GM23338 (cell line): ENCODE measurements around the gene MRPL2. TPM values are rescaled to one million over a fixed set of nuclear protein-coding genes. Genes with fewer than 3 reads are reported as not detected.
A peak's percentile ranks its signal among the peaks of the same experiment; 100 is the strongest.

Experiments
- ATAC-seq: fragments of 200-7000 bp; cut with Tn5 transposase; 3 replicates; pipeline ENCODE4 v1.9.1; 2020
- DNase-seq: peaks from one replicate; pipeline ENCODE4 v3.0.0-alpha.2; 2015; ENCODE audit warnings: low spot score
- H2AFZ ChIP-seq: fragments of 200-600 bp; sonication (generic); 2 replicates; pipeline ENCODE4 v1.8.0; 2016; ENCODE audit warnings: antibody characterized with exemption, mild to moderate bottlenecking, moderate library complexity
- H3F3A ChIP-seq: fragments of 200-600 bp; sonication (generic); replicated peaks from 2 replicates; pipeline ENCODE4 v1.8.0; 2017; ENCODE audit warnings: antibody characterized with exemption, mixed run types, low read depth
- H3K27ac ChIP-seq: fragments of 200-600 bp; sonication (generic); 2 replicates; pipeline ENCODE4 v1.6.1; 2016; ENCODE audit warnings: low read depth
- H3K27me3 ChIP-seq: fragments of 200-600 bp; sonication (generic); 2 replicates; pipeline ENCODE4 v1.8.0; 2016; ENCODE audit warnings: mild to moderate bottlenecking, mixed run types, moderate library complexity; ENCODE audit not compliant: insufficient read depth
- H3K36me3 ChIP-seq: fragments of 200-600 bp; sonication (generic); 2 replicates; pipeline ENCODE4 v1.8.0; 2016; ENCODE audit warnings: mild to moderate bottlenecking; ENCODE audit not compliant: insufficient read depth
- H3K4me1 ChIP-seq: fragments of 200-600 bp; sonication (generic); 2 replicates; pipeline ENCODE4 v1.8.0; 2016; ENCODE audit warnings: mild to moderate bottlenecking, moderate library complexity; ENCODE audit not compliant: insufficient read depth
- H3K4me2 ChIP-seq: fragments of 200-600 bp; sonication (generic); 2 replicates; pipeline ENCODE4 v1.7.1; 2017; ENCODE audit warnings: mixed run types
- H3K4me3 ChIP-seq: fragments of 200-600 bp; sonication (generic); 2 replicates; pipeline ENCODE4 v1.6.1; 2016; ENCODE audit warnings: mixed run types
- H3K79me2 ChIP-seq: fragments of 200-600 bp; sonication (generic); replicated peaks from 2 replicates; pipeline ENCODE4 v1.8.0; 2017; ENCODE audit warnings: mild to moderate bottlenecking; ENCODE audit not compliant: insufficient read depth
- H3K9me2 ChIP-seq: fragments of 200-600 bp; sonication (generic); 2 replicates; pipeline ENCODE4 v1.8.0; 2017; ENCODE audit not compliant: insufficient read depth
- H4K20me1 ChIP-seq: fragments of 200-600 bp; sonication (generic); replicated peaks from 2 replicates; pipeline ENCODE4 v1.8.0; 2017; ENCODE audit warnings: mild to moderate bottlenecking; ENCODE audit not compliant: insufficient read depth
- H3K27ac Mint-ChIP-seq: 2 replicates; pipeline ENCODE4 v1.8.0; 2020; ENCODE audit warnings: inconsistent platforms, mild to moderate bottlenecking, moderate library complexity, mixed read lengths
- H3K27me3 Mint-ChIP-seq: 3 replicates; pipeline ENCODE4 v1.8.0; 2022; ENCODE audit warnings: low read depth, mild to moderate bottlenecking, moderate library complexity, mixed read lengths, inconsistent platforms; ENCODE audit not compliant: insufficient read depth, poor library complexity
- H3K36me3 Mint-ChIP-seq: 3 replicates; pipeline ENCODE4 v1.8.0; 2021; ENCODE audit warnings: low read depth, mild to moderate bottlenecking, inconsistent platforms, moderate library complexity, mixed read lengths
- H3K4me1 Mint-ChIP-seq: 3 replicates; pipeline ENCODE4 v1.8.0; 2020; ENCODE audit warnings: mild to moderate bottlenecking, inconsistent platforms, mixed read lengths
- H3K4me3 Mint-ChIP-seq: 3 replicates; pipeline ENCODE4 v1.8.0; 2021; ENCODE audit warnings: moderate library complexity, mild to moderate bottlenecking, inconsistent platforms, mixed read lengths
- H3K9me3 Mint-ChIP-seq: 3 replicates; pipeline ENCODE4 v1.8.0; 2020; ENCODE audit warnings: moderate library complexity, mild to moderate bottlenecking, inconsistent platforms, mixed read lengths
- CREB1 ChIP-seq: fragments of 250-450 bp; sonication (Bioruptor Pico); IDR thresholded peaks from 2 replicates; pipeline ENCODE4 v1.5.0; 2020; ENCODE audit warnings: low read depth, mild to moderate bottlenecking, moderate library complexity
- EZH2 ChIP-seq: fragments of 200-600 bp; sonication (generic); IDR thresholded peaks from one replicate; pipeline ENCODE4 v1.8.0; 2017; ENCODE audit warnings: antibody characterized with exemption, mild to moderate bottlenecking, low read depth; ENCODE audit not compliant: unreplicated experiment
- EZH2phosphoT487 ChIP-seq: fragments of 200-600 bp; sonication (generic); IDR thresholded peaks from one replicate; pipeline ENCODE4 v1.8.1; 2018; ENCODE audit warnings: antibody characterized with exemption; ENCODE audit not compliant: unreplicated experiment
- JUNB ChIP-seq: IDR thresholded peaks from one replicate; pipeline ENCODE4 v1.6.1; 2016; ENCODE audit warnings: antibody characterized with exemption; ENCODE audit not compliant: unreplicated experiment
- POLR2AphosphoS5 ChIP-seq: IDR thresholded peaks from 2 replicates; pipeline ENCODE4 v1.6.1; 2016; ENCODE audit warnings: antibody characterized with exemption, low read depth
- STAT1 ChIP-seq: IDR thresholded peaks from one replicate; pipeline ENCODE4 v1.6.1; 2016; ENCODE audit warnings: antibody characterized with exemption; ENCODE audit not compliant: unreplicated experiment
- ZNF114 ChIP-seq: fragments of 250-450 bp; sonication (Bioruptor Pico); IDR thresholded peaks from 2 replicates; pipeline ENCODE4 v1.5.0; 2020; ENCODE audit warnings: mild to moderate bottlenecking, moderate library complexity
- ZNF331 ChIP-seq: fragments of 250-450 bp; sonication (Bioruptor Pico); IDR thresholded peaks from 2 replicates; pipeline ENCODE4 v1.5.0; 2020; ENCODE audit warnings: low read depth, mild to moderate bottlenecking, moderate library complexity
- polyA plus RNA-seq: library from polyadenylated mRNA; unstranded; fragments of >200 nt; fragmentation: Nextera tagmentation; extraction: Ambion mirVana; gene quantifications from 2 replicates; pipeline ENCODE4 v1.2.1, GENCODE V29; 2016
- total RNA-seq: library from RNA; depleted of rRNA; stranded (reverse); fragments of >200 nt; shearing (Covaris generic); gene quantifications from 2 replicates; pipeline ENCODE4 v1.2.3, GENCODE V29; 2014
- TF ChIP-seq, protein P1 (sequence below): IDR thresholded peaks from one replicate; pipeline ENCODE4 v1.6.1; 2018; ENCODE audit warnings: antibody characterized with exemption; ENCODE audit not compliant: unreplicated experiment
- TF ChIP-seq, protein P2 (sequence below), 2 experiments: fragments of 200-600 bp in 1 of 2; sonication (generic) in 1 of 2; conservative IDR thresholded peaks; 2 replicates each; pipeline versions ENCODE4 v1.5.1 to v1.6.1; 2016 to 2017; ENCODE audit warnings: antibody characterized with exemption in 2 of 2, low read depth in 2 of 2, mild to moderate bottlenecking in 2 of 2, moderate library complexity in 1 of 2
- TF ChIP-seq, protein P3 (sequence below): fragments of 250-450 bp; sonication (Bioruptor Pico); IDR thresholded peaks from 2 replicates; pipeline ENCODE4 v1.5.0; 2020; ENCODE audit warnings: mild to moderate bottlenecking, moderate library complexity
- TF ChIP-seq, protein P4 (sequence below): IDR thresholded peaks from 2 replicates; pipeline ENCODE4 v1.6.1; 2016; ENCODE audit warnings: antibody characterized with exemption

Gene MRPL2
- total and polyA plus RNA-seq, 2 experiments from 2014 or later = 32.3 to 128 TPM

DNA sequence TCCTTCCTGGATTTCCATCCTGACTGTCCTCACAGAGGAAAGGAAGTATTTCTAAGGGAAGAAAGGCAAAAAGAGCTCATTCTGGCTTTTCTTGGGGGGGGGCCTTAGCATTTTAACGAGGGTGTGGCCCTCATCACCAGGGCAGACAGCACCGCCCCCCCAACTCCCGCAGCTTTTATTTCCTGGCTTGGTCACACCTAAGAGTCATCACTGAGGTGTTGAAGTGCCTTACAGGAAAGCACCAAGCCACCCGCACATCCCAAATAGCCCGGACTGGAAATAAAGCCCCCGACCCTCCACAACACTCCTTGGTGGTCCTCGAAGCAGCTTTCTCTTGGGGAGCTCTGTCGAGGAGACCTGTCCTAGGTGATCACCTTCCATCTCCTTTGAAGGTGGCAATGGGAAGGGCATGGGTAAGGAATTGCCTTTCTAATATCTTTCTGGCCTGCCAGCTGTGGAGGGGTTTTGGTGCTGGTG is 18.1 kb upstream of the MRPL2 start:
- Histone ChIP-seq H4K20me1 (peaks cover 38% of the 10 kb centered on the region), H3K4me1 (peaks cover 33% of the 10 kb centered on the region), H3K9me2 (no peaks in the 10 kb centered on the region), H3K79me2 (peaks cover 60% of the 10 kb centered on the region), H2AFZ (no peak overlapping the region; the same call in 1 of the 2 replicates), H3K4me2 (peak overlapping the region; percentile 90), H3F3A (0 out of 2 replicates have a peak, but pooled peaks cover 3% of the 10 kb centered on the region), H3K27me3 (no peaks in the 10 kb centered on the region), H3K4me3 (peak overlapping the region; percentile 98), H3K36me3 (no peaks in the 10 kb centered on the region; the same call in 1 of the 2 replicates), H3K27ac (0 out of 2 replicates have a peak overlapping the region, but pooled peaks have one; percentile 16)
- ATAC-seq = no peak; the same call in 2 of the 3 replicates
- H3K27me3 Mint-ChIP-seq = peaks cover 12% of the 10 kb centered on the region
- H3K4me3 Mint-ChIP-seq = peak overlapping the region; percentile 89
- peak overlapping the region; percentile 59; the same call in 1 of the 2 replicates for H3K27ac Mint-ChIP-seq
- H3K9me3 Mint-ChIP-seq = no peaks in the 10 kb centered on the region; the same call in 2 of the 3 replicates
- no peak for DNase-seq
- no peak for TF ChIP-seq POLR2AphosphoS5
- TF ChIP-seq STAT1 = no peak
- TF ChIP-seq ZNF331 (CRISPR knock-in tag) = no peak
- TF ChIP-seq, protein P1, sequence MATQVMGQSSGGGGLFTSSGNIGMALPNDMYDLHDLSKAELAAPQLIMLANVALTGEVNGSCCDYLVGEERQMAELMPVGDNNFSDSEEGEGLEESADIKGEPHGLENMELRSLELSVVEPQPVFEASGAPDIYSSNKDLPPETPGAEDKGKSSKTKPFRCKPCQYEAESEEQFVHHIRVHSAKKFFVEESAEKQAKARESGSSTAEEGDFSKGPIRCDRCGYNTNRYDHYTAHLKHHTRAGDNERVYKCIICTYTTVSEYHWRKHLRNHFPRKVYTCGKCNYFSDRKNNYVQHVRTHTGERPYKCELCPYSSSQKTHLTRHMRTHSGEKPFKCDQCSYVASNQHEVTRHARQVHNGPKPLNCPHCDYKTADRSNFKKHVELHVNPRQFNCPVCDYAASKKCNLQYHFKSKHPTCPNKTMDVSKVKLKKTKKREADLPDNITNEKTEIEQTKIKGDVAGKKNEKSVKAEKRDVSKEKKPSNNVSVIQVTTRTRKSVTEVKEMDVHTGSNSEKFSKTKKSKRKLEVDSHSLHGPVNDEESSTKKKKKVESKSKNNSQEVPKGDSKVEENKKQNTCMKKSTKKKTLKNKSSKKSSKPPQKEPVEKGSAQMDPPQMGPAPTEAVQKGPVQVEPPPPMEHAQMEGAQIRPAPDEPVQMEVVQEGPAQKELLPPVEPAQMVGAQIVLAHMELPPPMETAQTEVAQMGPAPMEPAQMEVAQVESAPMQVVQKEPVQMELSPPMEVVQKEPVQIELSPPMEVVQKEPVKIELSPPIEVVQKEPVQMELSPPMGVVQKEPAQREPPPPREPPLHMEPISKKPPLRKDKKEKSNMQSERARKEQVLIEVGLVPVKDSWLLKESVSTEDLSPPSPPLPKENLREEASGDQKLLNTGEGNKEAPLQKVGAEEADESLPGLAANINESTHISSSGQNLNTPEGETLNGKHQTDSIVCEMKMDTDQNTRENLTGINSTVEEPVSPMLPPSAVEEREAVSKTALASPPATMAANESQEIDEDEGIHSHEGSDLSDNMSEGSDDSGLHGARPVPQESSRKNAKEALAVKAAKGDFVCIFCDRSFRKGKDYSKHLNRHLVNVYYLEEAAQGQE = no peak
- TF ChIP-seq, protein P2, sequence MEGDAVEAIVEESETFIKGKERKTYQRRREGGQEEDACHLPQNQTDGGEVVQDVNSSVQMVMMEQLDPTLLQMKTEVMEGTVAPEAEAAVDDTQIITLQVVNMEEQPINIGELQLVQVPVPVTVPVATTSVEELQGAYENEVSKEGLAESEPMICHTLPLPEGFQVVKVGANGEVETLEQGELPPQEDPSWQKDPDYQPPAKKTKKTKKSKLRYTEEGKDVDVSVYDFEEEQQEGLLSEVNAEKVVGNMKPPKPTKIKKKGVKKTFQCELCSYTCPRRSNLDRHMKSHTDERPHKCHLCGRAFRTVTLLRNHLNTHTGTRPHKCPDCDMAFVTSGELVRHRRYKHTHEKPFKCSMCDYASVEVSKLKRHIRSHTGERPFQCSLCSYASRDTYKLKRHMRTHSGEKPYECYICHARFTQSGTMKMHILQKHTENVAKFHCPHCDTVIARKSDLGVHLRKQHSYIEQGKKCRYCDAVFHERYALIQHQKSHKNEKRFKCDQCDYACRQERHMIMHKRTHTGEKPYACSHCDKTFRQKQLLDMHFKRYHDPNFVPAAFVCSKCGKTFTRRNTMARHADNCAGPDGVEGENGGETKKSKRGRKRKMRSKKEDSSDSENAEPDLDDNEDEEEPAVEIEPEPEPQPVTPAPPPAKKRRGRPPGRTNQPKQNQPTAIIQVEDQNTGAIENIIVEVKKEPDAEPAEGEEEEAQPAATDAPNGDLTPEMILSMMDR (conservative IDR thresholded peaks at IDR 0.05; ENCODE audit: low read depth in 2 of 2) = no peak
- TF ChIP-seq, protein P3, sequence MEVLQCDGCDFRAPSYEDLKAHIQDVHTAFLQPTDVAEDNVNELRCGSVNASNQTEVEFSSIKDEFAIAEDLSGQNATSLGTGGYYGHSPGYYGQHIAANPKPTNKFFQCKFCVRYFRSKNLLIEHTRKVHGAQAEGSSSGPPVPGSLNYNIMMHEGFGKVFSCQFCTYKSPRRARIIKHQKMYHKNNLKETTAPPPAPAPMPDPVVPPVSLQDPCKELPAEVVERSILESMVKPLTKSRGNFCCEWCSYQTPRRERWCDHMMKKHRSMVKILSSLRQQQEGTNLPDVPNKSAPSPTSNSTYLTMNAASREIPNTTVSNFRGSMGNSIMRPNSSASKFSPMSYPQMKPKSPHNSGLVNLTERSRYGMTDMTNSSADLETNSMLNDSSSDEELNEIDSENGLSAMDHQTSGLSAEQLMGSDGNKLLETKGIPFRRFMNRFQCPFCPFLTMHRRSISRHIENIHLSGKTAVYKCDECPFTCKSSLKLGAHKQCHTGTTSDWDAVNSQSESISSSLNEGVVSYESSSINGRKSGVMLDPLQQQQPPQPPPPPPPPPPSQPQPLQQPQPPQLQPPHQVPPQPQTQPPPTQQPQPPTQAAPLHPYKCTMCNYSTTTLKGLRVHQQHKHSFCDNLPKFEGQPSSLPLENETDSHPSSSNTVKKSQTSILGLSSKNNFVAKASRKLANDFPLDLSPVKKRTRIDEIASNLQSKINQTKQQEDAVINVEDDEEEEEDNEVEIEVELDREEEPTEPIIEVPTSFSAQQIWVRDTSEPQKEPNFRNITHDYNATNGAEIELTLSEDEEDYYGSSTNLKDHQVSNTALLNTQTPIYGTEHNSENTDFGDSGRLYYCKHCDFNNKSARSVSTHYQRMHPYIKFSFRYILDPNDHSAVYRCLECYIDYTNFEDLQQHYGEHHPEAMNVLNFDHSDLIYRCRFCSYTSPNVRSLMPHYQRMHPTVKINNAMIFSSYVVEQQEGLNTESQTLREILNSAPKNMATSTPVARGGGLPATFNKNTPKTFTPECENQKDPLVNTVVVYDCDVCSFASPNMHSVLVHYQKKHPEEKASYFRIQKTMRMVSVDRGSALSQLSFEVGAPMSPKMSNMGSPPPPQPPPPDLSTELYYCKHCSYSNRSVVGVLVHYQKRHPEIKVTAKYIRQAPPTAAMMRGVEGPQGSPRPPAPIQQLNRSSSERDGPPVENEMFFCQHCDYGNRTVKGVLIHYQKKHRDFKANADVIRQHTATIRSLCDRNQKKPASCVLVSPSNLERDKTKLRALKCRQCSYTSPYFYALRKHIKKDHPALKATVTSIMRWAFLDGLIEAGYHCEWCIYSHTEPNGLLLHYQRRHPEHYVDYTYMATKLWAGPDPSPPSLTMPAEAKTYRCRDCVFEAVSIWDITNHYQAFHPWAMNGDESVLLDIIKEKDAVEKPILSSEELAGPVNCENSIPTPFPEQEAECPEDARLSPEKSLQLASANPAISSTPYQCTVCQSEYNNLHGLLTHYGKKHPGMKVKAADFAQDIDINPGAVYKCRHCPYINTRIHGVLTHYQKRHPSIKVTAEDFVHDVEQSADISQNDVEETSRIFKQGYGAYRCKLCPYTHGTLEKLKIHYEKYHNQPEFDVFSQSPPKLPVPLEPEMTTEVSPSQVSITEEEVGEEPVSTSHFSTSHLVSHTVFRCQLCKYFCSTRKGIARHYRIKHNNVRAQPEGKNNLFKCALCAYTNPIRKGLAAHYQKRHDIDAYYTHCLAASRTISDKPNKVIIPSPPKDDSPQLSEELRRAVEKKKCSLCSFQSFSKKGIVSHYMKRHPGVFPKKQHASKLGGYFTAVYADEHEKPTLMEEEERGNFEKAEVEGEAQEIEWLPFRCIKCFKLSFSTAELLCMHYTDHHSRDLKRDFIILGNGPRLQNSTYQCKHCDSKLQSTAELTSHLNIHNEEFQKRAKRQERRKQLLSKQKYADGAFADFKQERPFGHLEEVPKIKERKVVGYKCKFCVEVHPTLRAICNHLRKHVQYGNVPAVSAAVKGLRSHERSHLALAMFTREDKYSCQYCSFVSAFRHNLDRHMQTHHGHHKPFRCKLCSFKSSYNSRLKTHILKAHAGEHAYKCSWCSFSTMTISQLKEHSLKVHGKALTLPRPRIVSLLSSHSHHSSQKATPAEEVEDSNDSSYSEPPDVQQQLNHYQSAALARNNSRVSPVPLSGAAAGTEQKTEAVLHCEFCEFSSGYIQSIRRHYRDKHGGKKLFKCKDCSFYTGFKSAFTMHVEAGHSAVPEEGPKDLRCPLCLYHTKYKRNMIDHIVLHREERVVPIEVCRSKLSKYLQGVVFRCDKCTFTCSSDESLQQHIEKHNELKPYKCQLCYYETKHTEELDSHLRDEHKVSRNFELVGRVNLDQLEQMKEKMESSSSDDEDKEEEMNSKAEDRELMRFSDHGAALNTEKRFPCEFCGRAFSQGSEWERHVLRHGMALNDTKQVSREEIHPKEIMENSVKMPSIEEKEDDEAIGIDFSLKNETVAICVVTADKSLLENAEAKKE (CRISPR knock-in tag) = no peak
- no peak for TF ChIP-seq EZH2
- no peak for TF ChIP-seq EZH2phosphoT487
- no peak for TF ChIP-seq CREB1 (CRISPR knock-in tag)
- TF ChIP-seq, protein P4, sequence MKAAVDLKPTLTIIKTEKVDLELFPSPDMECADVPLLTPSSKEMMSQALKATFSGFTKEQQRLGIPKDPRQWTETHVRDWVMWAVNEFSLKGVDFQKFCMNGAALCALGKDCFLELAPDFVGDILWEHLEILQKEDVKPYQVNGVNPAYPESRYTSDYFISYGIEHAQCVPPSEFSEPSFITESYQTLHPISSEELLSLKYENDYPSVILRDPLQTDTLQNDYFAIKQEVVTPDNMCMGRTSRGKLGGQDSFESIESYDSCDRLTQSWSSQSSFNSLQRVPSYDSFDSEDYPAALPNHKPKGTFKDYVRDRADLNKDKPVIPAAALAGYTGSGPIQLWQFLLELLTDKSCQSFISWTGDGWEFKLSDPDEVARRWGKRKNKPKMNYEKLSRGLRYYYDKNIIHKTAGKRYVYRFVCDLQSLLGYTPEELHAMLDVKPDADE = no peak
- no peak for TF ChIP-seq JUNB
- no peak for TF ChIP-seq ZNF114 (CRISPR knock-in tag)
- peaks cover 13% of the 10 kb centered on the region for H3K36me3 Mint-ChIP-seq
- H3K4me1 Mint-ChIP-seq = peaks cover 34% of the 10 kb centered on the region
